Activated gamma-delta T cell treated with anti-CD3 and anti-CD28 coated beads, Interleukin-2, amount 50 U/mL, for 16 hours (primary cell): ENCODE measurements around the gene DNMBP.
"Not testable (repeated sequence)": the region's sequence is repeated elsewhere in the genome, so short reads cannot be mapped to it uniquely, and the experiment has no call there.

ENCODE experiments used
- DNase-seq: peaks from one replicate; pipeline ENCODE4 v3.0.0-alpha.2; 2020; ENCODE audit warnings: low read depth

The DNMBP gene

DNA sequence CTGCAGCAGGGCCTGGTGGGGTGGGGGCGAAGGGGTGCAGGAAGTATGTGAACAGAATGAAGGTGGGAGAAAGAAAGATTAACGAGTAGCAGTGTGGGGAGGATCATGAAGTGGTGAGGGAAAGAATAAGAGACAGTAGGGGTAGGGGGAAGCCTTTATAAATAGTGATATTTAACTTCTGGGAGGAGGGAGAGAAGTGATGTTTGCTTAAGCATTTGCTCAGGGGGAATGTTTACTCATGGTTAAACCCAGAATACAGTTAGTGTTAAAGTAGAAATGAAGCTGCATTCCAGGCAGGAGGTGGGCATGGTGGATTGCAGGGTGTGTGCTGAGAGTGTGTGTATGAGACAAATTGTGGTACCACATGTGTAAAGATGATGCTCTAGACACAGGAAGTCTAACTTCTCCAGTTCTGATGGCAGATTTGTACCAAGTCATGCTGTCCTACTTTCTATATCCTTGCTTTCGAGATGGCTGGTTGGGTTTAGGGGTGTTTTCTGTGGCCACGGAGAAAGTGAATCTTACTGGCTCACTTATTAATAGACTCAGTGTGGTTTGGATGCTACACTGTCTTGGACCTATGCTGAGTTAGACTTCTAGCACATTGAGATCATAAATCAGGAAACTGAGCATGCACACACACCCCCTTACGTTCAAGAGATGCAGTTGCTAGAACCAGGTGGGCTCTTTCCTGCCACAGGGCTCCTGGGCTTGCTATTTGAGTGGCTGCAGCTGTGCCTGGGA lies 10.6 kb upstream of the DNMBP start:
- no peak for DNase-seq

DNA sequence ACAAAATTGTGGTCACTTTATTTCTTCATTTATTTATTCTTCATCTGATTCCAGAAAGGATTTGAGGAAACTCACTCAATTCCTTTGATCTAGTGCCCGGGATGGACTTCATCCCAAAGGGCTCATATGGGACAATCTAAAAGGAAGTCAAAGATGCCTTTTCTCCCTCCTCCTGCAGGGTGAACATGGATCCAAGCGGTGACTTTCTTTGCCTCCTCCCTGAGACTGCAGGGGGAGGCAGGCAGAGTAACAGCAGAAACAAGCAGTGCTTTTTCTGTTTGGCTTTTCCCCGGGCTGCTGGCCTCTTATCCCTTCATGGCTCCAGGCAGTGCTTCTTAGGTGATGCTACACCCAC lies 10.0 kb upstream of the DNMBP start:
- DNase-seq: no peak

- no peak for DNase-seq
Observed at GRCh38 chr10:100014071-100014762, 4.5 kb upstream of the DNMBP start.

GRCh38 chr10:100013621-100014020 lies 3.9 kb upstream of the DNMBP start:
- DNase-seq: no peak

GRCh38 chr10:100011906-100012305 lies 2.2 kb upstream of the DNMBP start:
- DNase-seq: not testable (repeated sequence)

- DNase-seq: no peak
Observed at GRCh38 chr10:100009283-100009792, 409 bp downstream of the DNMBP start.

DNA sequence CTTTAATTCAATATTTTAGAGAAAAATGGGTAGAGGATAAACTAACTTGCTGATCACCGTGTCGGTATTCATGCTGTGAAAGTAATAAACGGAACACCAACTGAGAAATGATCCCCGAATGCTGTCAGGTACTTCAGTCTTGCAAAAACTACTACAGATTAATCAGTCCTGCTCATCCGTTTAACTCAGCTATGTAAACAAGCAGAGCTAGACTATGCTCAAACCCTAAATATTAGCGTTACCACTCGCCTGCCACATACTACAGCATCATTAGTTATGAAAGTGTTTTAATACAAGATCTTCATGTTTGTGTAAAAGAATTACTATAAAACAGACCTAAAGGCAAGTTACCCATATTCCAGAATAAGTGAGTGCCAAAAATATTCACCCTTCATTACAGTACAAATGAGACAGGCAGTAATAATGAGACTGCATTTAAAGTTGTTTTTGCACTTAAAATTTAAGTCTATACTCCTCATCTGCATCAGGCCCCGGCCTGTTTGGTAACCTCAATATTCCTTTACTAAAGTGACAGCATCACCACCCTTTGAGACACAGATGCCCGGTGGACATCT lies 952 bp downstream of the DNMBP start:
- DNase-seq: no peak

GRCh38 chr10:100008142-100008522 lies 1.6 kb downstream of the DNMBP start:
- no peak for DNase-seq

GRCh38 chr10:100007231-100008141 lies 2.3 kb downstream of the DNMBP start:
- DNase-seq: no peak

- DNase-seq: no peak
Observed at GRCh38 chr10:100006243-100006886, 3.4 kb downstream of the DNMBP start.

- no peak for DNase-seq
Observed at GRCh38 chr10:100004805-100005510, 4.8 kb downstream of the DNMBP start.

- DNase-seq: no peak
Observed at GRCh38 chr10:100000109-100000644, 9.6 kb downstream of the DNMBP start.

GRCh38 chr10:99999319-100000108 lies 10.2 kb downstream of the DNMBP start:
- no peak for DNase-seq

DNA sequence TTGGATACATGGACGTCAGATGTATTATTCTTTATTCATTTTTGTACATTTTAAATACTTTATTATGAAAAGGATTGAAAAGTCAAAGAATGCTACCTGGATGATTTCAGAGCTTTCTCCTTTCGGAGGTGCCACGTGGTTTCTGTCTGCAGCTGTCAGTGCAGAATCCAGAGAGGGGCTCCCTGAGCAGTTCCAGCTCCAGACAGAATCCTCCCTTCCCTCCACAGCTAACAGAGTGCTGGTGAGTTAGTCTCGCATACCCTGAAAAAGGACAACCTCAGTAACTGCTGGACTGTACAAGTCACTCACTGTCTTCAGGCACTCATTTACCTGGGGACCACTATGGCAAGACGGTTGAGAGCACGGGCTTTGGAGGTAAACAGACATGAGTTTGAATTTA lies 10.9 kb downstream of the DNMBP start:
- no peak for DNase-seq

- no peak for DNase-seq
Observed at GRCh38 chr10:99996671-99997648, 12.8 kb downstream of the DNMBP start.

DNA sequence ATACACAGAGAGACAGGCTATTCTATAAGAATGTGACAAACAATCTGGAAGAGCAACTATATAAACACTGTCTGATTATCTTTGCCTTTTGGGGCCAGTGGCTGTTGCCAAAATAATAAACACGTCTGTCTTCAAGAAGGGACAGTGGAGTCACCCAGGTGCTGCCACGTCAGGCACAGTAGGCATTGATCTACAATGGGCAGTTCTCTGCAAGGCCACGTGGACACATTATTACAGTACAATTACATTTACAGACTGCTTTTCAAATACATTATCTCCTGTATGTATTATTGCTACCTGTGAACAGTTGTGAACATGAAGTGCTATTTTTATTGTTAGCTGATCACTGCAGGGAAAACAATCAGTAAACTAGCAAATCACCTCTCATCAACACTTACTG lies 14.0 kb downstream of the DNMBP start:
- no peak for DNase-seq

DNA sequence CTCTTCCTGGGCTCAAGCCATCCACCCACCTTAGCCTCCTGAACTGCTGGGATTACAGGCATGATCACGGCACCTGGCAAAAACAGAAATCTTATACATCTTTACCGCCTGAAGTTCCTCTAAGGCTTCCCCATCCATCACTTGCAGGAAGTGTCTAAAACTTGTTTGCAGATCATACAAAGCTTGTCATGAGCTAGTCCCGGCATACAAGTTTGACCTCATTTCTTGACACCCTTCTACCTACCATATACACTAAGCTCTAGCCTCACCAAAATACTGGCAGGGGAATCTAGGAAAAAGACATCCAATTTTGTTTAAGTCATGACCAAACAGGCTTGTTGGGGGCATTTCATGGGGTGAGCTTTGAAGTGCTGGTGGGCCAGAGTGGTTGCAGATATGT lies 14.5 kb downstream of the DNMBP start:
- no peak for DNase-seq

GRCh38 chr10:99994801-99995200 lies 14.9 kb downstream of the DNMBP start:
- no peak for DNase-seq
